Muscle of back (tissue), 11 donors: Measurements from ENCODE around the gene FAAP100. TPM values are rescaled to one million over a fixed set of nuclear protein-coding genes. Genes with fewer than 3 reads are reported as not detected.

Experiments
- DNase-seq, 3 donors: peaks; one replicate each; pipeline versions ENCODE4 v3.0.0 to v3.0.0-alpha.2; 2013
- polyA plus RNA-seq, 10 donors: library from polyadenylated mRNA; unstranded; fragments of 120-200 nt; gene quantifications; one replicate each; pipeline ENCODE4 v1.2.1, GENCODE V29; 2013; ENCODE audit not compliant: insufficient read length in 10 of 10

The FAAP100 gene
- polyA plus RNA-seq, 10 donors = 12.9 to 23.7 (median 18.7) TPM

DNA sequence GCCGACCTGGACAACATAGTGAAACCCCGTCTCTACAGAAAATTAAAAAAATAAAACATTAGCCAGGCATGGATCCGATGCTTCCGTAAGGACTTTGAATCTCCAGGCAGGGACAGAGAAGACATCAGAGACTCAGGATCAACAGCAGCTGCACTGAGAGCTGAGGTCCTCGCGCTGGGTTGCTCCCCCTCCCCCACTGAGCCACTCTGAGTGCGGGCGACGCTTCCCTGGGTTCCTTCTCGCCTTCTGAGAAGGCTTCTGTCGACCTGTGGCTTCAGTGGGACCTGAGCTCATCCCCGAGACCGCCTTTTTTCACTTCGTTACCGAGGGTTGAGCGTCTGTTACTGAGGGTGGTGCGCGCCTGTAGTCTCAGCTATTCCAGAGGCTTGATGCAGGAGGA, 60.0 kb downstream of the FAAP100 start:
- DNase-seq = no peak

DNA sequence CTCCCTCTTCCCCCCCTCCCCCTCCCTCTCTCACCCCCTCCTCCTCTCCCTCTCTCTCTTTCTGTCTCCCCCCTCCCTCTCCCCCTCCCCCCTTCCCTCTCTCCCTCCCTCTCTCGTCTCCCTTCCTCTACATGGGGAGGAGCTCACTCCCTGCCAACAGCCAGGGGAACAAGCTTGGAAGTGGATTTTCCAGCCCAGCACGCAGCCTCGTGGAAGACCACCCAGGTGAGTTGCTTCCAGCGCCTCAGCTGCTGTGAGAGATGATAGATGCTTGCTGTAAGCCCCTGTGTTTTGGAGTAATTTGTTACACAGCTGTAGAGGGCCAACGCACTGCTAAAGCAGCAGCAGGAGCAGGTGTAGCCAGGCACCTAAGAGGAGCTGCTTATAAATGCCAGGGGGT, 60.4 kb downstream of the FAAP100 start:
- no peak for DNase-seq

DNA sequence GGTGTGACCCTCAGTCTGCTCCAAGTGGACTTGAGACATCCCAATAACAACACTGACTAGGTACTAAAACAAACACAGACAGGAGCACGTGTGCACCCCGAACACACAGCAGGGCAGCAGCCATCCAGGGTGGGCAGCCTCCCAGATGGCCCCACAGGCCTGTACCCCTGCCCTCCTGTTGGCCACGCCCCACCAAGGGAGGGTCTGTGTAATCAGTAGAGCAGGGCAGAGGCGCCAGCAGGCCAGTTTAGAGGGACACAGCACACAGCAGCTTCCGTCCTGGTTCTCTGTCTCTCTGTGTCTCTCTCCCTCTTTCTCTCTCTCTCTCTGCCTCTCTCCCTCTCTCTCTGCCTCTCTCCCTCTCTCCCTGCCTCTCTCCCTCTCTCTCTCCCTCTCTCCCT, 61.0 kb downstream of the FAAP100 start:
- no peak for DNase-seq

DNA sequence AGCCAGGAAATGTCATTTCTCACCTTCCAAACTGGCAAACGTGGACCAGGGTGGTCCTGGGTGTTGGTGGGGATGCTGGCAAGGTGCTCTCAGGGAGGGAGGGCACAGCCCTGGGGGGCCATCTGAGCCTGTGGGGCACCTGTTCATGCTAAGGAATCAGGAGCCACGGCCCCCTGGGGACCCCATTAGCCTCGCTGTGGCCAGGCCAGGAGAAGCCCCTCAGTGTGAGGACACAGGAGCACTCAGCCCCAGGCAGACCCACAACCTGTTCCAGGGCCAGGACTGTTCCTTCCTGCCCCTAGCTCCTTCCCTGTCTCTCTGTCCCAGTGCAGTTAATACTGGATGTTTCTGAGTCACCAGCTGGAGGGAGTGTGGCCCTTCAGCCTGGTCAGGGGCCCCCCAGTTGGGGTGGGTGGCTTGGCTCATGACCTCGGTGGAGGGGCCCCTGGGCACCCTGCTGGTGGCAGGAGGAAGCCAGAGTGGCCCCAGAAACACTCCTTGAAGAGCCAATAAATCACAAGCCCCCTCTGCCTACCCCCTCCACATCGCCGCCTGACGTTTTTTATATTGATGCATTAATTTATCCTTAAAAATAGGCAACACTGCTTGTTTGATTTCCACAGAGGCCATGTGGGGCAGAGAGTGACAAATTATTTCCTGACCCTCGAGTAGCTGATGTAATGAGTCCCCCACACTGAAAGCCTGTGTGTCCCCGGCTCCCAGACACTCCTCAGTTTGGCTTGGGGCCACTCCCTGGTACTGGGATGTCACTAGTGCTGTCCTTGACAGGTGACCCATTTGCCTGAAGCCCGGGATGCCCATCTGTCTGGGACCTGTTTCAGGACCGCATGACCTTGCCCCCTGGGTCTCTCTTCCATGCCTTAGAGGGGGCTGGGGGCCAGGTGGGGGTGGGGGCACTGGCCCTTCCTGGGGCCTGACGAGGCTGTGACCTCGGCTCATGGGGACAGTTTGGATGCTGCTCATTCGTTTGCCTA, 61.9 kb downstream of the FAAP100 start:
- no peak for DNase-seq

Other genes with a start within 250 kb of the FAAP100 start
- 10 to 100 TPM in 7 of 10 donors, 1 to 10 TPM in 3; 6.9 to 15.7 (median 12.1) TPM for gene BAHCC1, start 156.9 kb downstream of the FAAP100 start, polyA plus RNA-seq
- 1,000 to 10,000 TPM; 1,024 to 1,916 (median 1,349) TPM for gene ACTG1, start 39.6 kb downstream of the FAAP100 start, polyA plus RNA-seq
- gene FSCN2, start 24.0 kb downstream of the FAAP100 start, polyA plus RNA-seq = 1 to 10 TPM; 1.6 to 3.8 (median 2.3) TPM
- gene NPLOC4, start 84.8 kb upstream of the FAAP100 start, polyA plus RNA-seq = 10 to 100 TPM; 43.8 to 57.8 (median 50.6) TPM
- 1 to 10 TPM in 4 of 10 donors, under 1 TPM in 6; 0.49 to 1.4 (median 0.92) TPM for gene TSPAN10, start 84.8 kb upstream of the FAAP100 start, polyA plus RNA-seq
- gene PDE6G, start 104.2 kb upstream of the FAAP100 start, polyA plus RNA-seq = 1 to 10 TPM; 2.5 to 5.0 (median 3.4) TPM
- 10 to 100 TPM in 4 of 10 donors, 1 to 10 TPM in 6; 6.0 to 15.8 (median 8.8) TPM for gene OXLD1, start 114.3 kb upstream of the FAAP100 start, polyA plus RNA-seq
- 10 to 100 TPM in 9 of 10 donors, 1 to 10 TPM in 1; 8.8 to 16.1 (median 12.5) TPM for gene CCDC137, start 114.4 kb upstream of the FAAP100 start, polyA plus RNA-seq
- 10 to 100 TPM; 23.4 to 34.1 (median 27.2) TPM for gene ARL16, start 131.4 kb upstream of the FAAP100 start, polyA plus RNA-seq
- gene HGS, start 131.7 kb upstream of the FAAP100 start, polyA plus RNA-seq = 10 to 100 TPM; 41.5 to 61.6 (median 46.8) TPM
- 10 to 100 TPM; 44.5 to 62.6 (median 51.9) TPM for gene MRPL12, start 151.0 kb upstream of the FAAP100 start, polyA plus RNA-seq
- gene SLC25A10, start 159.9 kb upstream of the FAAP100 start, polyA plus RNA-seq = 1 to 10 TPM; 1.7 to 4.9 (median 3.7) TPM